ENCODE measurements around the gene ZP1. TPM values are rescaled to one million over a fixed set of nuclear protein-coding genes. Genes with fewer than 3 reads are reported as not detected.
"Not testable (repeated sequence)": the region's sequence is repeated elsewhere in the genome, so short reads cannot be mapped to it uniquely, and the experiment has no call there.

Gene ZP1
- total RNA-seq, 1 donor from 2014 or later: 0.31 TPM

DNA sequence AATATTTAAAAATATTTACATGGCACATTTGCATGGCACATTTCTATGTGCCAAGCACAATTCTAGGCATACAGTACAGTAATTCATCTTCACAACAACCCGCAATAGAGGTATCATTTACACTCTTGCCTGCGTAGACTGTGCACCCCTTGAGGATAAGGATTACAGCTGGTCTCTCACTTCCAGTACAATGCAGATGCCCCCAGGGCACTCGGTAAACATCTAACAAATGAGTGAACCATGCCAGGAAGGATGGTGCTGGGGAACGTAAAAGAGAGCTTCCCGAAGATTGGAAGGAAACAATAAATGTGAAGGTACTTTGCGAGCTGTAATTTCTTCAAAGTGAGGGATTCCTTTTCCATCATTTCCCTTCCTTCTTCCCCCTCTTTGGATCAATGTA lies 37.7 kb downstream of the ZP1 start:
- H3K4me1 Mint-ChIP-seq: peaks cover 24% of the 10 kb centered on the region
- TF ChIP-seq, protein P1, sequence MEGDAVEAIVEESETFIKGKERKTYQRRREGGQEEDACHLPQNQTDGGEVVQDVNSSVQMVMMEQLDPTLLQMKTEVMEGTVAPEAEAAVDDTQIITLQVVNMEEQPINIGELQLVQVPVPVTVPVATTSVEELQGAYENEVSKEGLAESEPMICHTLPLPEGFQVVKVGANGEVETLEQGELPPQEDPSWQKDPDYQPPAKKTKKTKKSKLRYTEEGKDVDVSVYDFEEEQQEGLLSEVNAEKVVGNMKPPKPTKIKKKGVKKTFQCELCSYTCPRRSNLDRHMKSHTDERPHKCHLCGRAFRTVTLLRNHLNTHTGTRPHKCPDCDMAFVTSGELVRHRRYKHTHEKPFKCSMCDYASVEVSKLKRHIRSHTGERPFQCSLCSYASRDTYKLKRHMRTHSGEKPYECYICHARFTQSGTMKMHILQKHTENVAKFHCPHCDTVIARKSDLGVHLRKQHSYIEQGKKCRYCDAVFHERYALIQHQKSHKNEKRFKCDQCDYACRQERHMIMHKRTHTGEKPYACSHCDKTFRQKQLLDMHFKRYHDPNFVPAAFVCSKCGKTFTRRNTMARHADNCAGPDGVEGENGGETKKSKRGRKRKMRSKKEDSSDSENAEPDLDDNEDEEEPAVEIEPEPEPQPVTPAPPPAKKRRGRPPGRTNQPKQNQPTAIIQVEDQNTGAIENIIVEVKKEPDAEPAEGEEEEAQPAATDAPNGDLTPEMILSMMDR (IDR thresholded peaks at IDR 0.05; ENCODE audit: unreplicated experiment): no peak
- H3K36me3 Mint-ChIP-seq: peaks cover 3% of the 10 kb centered on the region
- H3K9me3 Mint-ChIP-seq: no peaks in the 10 kb centered on the region
- H3K27ac Mint-ChIP-seq: peak overlapping the region; percentile 70
- no peak for DNase-seq (ENCODE audit: low spot score in 2 of 2, unreplicated experiment in 2 of 2)
- peak overlapping the region; percentile 84 for H3K4me3 Mint-ChIP-seq
- peaks cover 23% of the 10 kb centered on the region for H3K27me3 Mint-ChIP-seq (ENCODE audit: low read depth)

- Mint-ChIP-seq H3K9me3 (no peaks in the 10 kb centered on the region), H3K27ac (peak overlapping the region; percentile 70), H3K4me3 (peak overlapping the region; percentile 84), H3K27me3 (ENCODE audit: low read depth) (peaks cover 28% of the 10 kb centered on the region), H3K4me1 (peaks cover 24% of the 10 kb centered on the region), H3K36me3 (no peaks in the 10 kb centered on the region)
- no peak for DNase-seq (ENCODE audit: low spot score in 2 of 2, unreplicated experiment in 2 of 2)
- TF ChIP-seq, protein P1 (IDR thresholded peaks at IDR 0.05; ENCODE audit: unreplicated experiment): no peak
Observed at GRCh38 chr11:60905551-60906113, 38.3 kb downstream of the ZP1 start.

DNA sequence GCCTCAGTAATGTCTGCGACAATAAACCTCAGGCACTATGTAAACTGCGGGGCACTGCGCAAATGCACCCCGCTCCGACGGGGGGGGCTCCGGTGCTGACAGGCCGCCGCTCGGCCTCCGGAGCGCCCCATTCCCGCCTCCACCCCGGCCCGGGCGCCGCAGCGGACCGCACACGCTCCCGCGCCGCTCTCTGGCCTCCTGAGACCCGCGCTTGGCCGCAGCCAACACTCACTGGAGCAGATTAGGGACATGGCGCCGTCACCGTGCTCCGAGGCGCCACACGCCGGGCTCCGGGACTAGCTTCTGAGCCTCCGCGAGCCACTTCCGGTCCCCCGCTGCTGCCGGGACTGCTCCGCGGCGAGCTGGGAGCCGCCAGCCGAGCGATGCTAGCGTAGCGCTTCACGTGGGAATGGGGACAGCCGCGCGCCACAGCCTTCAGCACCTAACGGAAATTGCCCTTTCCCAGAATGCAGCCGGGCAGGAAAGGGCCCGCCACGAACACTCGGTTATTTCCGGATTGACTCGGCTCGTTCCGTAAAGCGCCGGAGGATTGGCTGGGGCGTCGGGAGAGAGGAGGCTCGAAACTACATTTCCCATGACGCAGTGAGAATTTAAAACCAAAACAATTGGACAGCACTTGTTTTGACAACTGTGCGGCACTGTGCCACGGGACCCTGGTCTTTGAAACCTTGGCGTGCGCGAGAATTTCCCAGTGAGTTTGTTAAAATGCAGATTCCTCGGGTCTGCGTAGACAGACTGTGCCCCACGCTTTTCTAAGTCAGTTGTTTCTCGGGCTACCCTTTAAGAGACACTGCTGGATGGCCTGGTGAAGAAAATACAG lies 39.0 kb downstream of the ZP1 start, which contains the start of gene PRPF19:
Gene PRPF19 (minus strand): TSS at position 454 of the 841 bp plus-strand sequence. CDS start 203 bp downstream, at position 251.
- no peaks in the 10 kb centered on the region for H3K36me3 Mint-ChIP-seq
- peak within 1 kb of the TSS; percentile 84 for H3K4me3 Mint-ChIP-seq
- TF ChIP-seq, protein P1 (IDR thresholded peaks at IDR 0.05; ENCODE audit: unreplicated experiment): no peak
- H3K4me1 Mint-ChIP-seq: peaks cover 24% of the 10 kb centered on the region
- peak within 1 kb of the TSS; percentile 95 for H3K27ac Mint-ChIP-seq
- peaks cover 35% of the 10 kb centered on the region for H3K27me3 Mint-ChIP-seq (ENCODE audit: low read depth)
- DNase-seq (ENCODE audit: low spot score in 2 of 2, unreplicated experiment in 2 of 2): peak; percentile 89 to 99
- no peaks in the 10 kb centered on the region for H3K9me3 Mint-ChIP-seq

- no peak for DNase-seq (ENCODE audit: low spot score in 2 of 2, unreplicated experiment in 2 of 2)
- Mint-ChIP-seq H3K4me3 (no peak overlapping the region), H3K4me1 (peaks cover 35% of the 10 kb centered on the region), H3K27ac (no peak overlapping the region), H3K27me3 (ENCODE audit: low read depth) (peaks cover 35% of the 10 kb centered on the region), H3K36me3 (no peaks in the 10 kb centered on the region), H3K9me3 (no peaks in the 10 kb centered on the region)
- TF ChIP-seq, protein P1 (IDR thresholded peaks at IDR 0.05; ENCODE audit: unreplicated experiment): no peak
Observed at GRCh38 chr11:60908803-60909202, 41.5 kb downstream of the ZP1 start.

DNA sequence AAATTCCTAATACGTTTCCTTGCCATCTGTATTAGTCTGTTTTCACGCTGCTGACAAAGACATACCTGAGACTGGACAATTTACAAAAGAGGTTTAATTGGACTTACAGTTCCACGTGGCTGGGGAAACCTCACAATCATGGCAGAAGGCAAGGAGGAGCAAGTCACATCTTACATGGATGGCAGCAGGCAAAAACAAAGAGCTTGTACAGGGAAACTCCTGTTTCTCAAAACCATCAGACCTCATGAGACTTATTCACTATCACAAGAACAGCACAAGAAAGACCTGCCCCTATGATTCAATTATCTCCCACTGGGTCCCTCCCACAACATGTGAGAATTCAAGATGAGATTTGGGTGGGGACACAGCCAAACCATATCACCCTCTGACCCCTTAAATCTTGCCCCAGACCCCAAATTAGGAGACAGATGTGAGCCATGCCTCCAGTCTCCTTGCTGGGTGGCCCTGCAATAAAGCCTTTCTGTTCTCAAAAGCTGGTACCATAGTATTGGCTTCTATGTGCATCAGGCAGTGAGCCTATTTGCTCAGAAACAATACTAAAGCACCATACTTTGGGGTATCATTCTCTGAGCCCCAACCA lies 42.4 kb downstream of the ZP1 start:
- H3K36me3 Mint-ChIP-seq; H3K9me3 Mint-ChIP-seq; DNase-seq (ENCODE audit: low spot score in 2 of 2, unreplicated experiment in 2 of 2); H3K4me3 Mint-ChIP-seq; H3K27ac Mint-ChIP-seq: not testable (repeated sequence)
- Mint-ChIP-seq H3K4me1 (peaks cover 29% of the 10 kb centered on the region), H3K27me3 (ENCODE audit: low read depth) (peaks cover 35% of the 10 kb centered on the region)

GRCh38 chr11:60910281-60910687 lies 42.9 kb downstream of the ZP1 start:
- Mint-ChIP-seq H3K36me3 (no peaks in the 10 kb centered on the region), H3K27me3 (ENCODE audit: low read depth) (peaks cover 35% of the 10 kb centered on the region), H3K4me3 (no peak overlapping the region), H3K4me1 (peaks cover 29% of the 10 kb centered on the region), H3K9me3 (no peaks in the 10 kb centered on the region), H3K27ac (no peak overlapping the region)
- no peak for DNase-seq (ENCODE audit: low spot score in 2 of 2, unreplicated experiment in 2 of 2)
- TF ChIP-seq, protein P1 (IDR thresholded peaks at IDR 0.05; ENCODE audit: unreplicated experiment): no peak
